Right cardiac atrium (tissue), 5 donors: ENCODE results near the gene MXRA8. TPM values are rescaled to one million over a fixed set of nuclear protein-coding genes. Genes with fewer than 3 reads are reported as not detected.
A peak's percentile ranks its signal among the peaks of the same experiment; 100 is the strongest.

Source experiments
- ATAC-seq, 2 donors: fragments of 200-7000 bp; cut with Tn5 transposase; one replicate each; pipeline versions ENCODE4 v1.8.0 to v1.9.1; 2020; ENCODE audit warnings: moderate library complexity in 2 of 2, mild to moderate bottlenecking in 1 of 2
- DNase-seq, 3 donors: peaks; one replicate each; pipeline ENCODE4 v3.0.0-alpha.2; 2020
- H3K27ac ChIP-seq: one replicate; pipeline ENCODE4 v1.5.1; 2013; ENCODE audit warnings: mild to moderate bottlenecking, low read length, control low read depth, moderate library complexity
- H3K27me3 ChIP-seq: one replicate; pipeline ENCODE4 v1.6.1; 2013; ENCODE audit not compliant: control insufficient read depth, insufficient read depth
- H3K4me1 ChIP-seq: one replicate; pipeline ENCODE4 v1.6.1; 2013; ENCODE audit warnings: low read length; ENCODE audit not compliant: control insufficient read depth, insufficient read depth
- H3K4me3 ChIP-seq: one replicate; pipeline ENCODE4 v1.5.1; 2013; ENCODE audit warnings: low read length, control low read depth
- H3K9me3 ChIP-seq: one replicate; pipeline ENCODE4 v1.6.1; 2013; ENCODE audit warnings: low read length; ENCODE audit not compliant: control insufficient read depth
- WGBS: extraction: QIAGEN DNeasy Blood & Tissue Kit; methylation state at CpG from one replicate; pipeline ENCODE4 v1.1.7; 2013; 5-methylcytosine and 5-hydroxymethylcytosine counted together
- intact Hi-C, 4 donors: fragments of 100-400 bp; cut with DNase I; formaldehyde crosslinking; loops; one replicate each; pipeline versions ENCODE4 v1.11.0 to v1.14.0; 2022 to 2023
- polyA plus RNA-seq: library from polyadenylated mRNA; stranded (reverse); fragments of 200-250 nt; gene quantifications from one replicate; pipeline ENCODE4 v1.2.3, GENCODE V29; 2013
- total RNA-seq, 4 donors: library from RNA; stranded (reverse); fragmentation: NEBNext Ultra II Directional; extraction: Animal tissue kit (Norgen Biotek cat#: 25700); gene quantifications; one replicate each; pipeline ENCODE4 v1.2.1, GENCODE V29; 2021
- donor health status: healthy with polysubstance abuse.
- donor health status: DM: no; HTN: yes; CAD: no.
- donor health status: DM: no; HTN: no; CAD: no.
- donor health status: DM: no; HTN: yes; CAD: no; lungs with severe emphysema.
- donor health status: DM: yes; HTN: yes; CAD: no.

The MXRA8 gene
- total and polyA plus RNA-seq, 5 donors = 21.9 to 39.5 (median 37.4) TPM

DNA sequence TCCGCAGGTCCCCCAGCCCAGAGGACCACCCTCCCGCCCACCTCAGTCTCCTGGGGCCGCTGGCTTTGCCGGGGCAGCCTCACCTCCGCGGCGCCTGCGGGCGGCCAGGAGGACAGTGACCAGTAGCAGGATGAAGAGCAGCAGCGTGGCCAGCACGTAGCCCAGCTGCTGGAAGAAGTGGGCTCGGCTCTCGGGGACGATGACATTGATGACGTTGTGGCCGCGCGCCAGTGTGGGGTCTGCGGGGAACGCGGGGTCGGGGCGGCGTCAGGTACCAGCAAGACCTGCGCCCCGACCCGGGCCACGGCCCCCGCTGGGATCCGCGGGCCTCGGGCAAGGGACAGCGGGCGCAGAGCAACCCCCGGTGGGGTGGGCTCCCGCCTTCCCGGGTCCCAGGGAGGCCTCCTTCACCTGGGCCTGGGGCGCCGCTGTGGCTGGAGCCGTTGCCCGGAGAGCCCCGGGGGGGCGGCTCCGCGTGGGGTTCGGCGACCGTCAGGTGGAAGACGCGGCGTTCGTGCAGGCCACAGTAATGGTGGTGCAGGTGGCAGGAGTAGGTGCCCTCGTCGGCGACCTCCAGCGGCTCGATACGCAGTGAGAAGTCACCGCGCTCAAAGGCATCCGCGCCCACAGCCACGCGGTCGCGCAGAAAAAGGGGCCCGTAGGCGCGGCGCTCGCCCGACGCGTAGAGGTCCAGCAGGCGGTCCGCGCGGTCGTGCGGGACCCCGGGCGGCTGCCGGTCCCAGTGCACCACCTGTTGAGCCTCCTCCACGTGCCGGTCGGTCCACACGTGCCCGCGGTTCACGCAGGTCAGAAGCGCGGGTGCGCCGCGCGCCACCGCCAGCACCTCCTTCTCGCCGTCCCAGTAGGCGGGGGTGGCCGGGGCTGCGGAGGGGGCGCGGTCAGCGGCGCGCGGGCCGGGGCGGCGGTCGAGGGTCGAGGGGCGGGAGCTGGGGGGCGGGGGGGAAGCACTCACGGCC is 3.8 kb downstream of the MXRA8 start:
- intact Hi-C loops = no loop called here
- DNase-seq (peak; percentile 22 to 68 (median 66)), ATAC-seq (no peak)
- peaks cover 2% of the 10 kb centered on the region for H3K4me1 ChIP-seq
- 39% methylated on average over 116 of the region's 116 CpGs for WGBS
- H3K27ac ChIP-seq = no peak overlapping the region
- no peaks in the 10 kb centered on the region for H3K27me3 ChIP-seq
- no peak overlapping the region for H3K4me3 ChIP-seq
- H3K9me3 ChIP-seq = no peaks in the 10 kb centered on the region

DNA sequence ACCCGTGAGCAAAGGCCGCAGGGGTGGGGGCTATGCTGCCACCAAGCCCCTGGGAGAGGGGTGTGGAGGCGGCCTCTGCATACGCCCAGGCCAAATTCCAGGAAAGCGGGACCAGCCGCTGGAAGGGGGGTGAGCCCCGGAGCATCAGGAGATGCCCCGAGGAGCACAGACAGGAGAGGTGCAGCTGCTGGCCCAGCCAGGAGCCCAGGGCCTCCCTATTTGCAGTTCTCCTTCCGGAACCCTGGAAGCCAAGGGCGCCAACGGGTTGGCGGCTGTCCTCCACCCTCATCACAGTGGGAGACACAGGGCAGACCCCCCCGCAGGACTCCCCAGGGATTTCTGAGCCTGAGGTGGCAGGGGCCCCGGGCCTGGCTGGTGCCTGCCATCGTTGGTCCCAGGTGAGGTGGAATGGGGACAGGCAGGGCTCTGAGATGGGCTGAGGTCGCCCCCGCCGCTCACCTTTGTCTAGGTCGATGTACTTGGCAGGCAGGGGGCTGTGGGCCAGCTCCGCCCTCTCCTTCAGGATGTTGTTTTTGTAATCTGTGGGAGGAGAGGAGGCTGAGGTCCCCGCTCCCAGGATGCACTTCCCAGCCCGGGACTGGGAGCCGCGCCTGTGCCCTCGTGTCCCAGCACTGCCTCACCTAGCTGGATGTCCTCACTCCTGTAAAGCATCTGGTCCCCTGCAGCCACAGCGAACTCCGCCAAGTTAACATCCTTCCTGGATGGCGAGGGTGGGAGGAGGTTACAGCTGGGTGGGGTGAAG is 4.8 kb downstream of the MXRA8 start:
- Histone ChIP-seq H3K4me1 (peaks cover 2% of the 10 kb centered on the region), H3K9me3 (no peaks in the 10 kb centered on the region), H3K27me3 (no peaks in the 10 kb centered on the region), H3K27ac (no peak overlapping the region), H3K4me3 (no peak overlapping the region)
- WGBS = 43% methylated on average over 28 of the region's 28 CpGs
- DNase-seq (peak; percentile 21 to 71 (median 62)), ATAC-seq (no peak)
- intact Hi-C loops = no loop called here

DNA sequence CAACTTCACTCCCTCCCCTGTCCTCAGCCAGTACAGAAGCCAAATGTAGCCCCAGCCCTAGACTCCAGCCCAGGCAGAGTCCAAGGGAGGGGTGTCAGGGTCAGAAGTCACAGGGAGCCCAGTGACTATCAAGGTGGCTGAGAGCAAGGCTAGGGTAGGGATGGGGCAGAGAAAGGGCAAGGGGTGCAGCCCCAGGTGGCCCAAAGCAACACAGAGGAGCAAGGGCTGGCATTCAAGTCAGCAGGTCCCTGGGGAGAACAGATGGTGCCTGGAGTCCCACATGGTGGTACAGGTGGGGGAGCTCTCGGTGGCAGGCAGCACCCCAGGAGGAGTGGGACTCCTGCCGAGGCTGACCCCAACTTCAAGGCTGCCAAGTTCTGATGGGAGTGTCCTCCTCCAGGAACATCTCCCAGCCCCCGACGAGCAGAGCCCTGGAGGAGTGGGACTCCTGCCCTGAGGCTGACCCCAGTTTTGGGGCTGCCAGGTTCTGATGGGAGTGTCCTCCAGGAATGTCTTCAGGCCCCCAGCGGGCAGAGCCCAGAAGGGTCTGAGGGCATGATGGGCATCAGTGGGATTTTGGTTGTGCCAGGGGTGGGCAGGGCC is 5.5 kb downstream of the MXRA8 start:
- Histone ChIP-seq H3K4me1 (peaks cover 2% of the 10 kb centered on the region), H3K27me3 (no peaks in the 10 kb centered on the region), H3K27ac (no peak overlapping the region), H3K4me3 (no peak overlapping the region), H3K9me3 (no peaks in the 10 kb centered on the region)
- ATAC-seq (no peak), DNase-seq (peak in 2 of 3 donors; percentile 53 to 58)
- 25% methylated on average over 5 of the region's 5 CpGs for WGBS
- intact Hi-C loops = no loop called here

DNA sequence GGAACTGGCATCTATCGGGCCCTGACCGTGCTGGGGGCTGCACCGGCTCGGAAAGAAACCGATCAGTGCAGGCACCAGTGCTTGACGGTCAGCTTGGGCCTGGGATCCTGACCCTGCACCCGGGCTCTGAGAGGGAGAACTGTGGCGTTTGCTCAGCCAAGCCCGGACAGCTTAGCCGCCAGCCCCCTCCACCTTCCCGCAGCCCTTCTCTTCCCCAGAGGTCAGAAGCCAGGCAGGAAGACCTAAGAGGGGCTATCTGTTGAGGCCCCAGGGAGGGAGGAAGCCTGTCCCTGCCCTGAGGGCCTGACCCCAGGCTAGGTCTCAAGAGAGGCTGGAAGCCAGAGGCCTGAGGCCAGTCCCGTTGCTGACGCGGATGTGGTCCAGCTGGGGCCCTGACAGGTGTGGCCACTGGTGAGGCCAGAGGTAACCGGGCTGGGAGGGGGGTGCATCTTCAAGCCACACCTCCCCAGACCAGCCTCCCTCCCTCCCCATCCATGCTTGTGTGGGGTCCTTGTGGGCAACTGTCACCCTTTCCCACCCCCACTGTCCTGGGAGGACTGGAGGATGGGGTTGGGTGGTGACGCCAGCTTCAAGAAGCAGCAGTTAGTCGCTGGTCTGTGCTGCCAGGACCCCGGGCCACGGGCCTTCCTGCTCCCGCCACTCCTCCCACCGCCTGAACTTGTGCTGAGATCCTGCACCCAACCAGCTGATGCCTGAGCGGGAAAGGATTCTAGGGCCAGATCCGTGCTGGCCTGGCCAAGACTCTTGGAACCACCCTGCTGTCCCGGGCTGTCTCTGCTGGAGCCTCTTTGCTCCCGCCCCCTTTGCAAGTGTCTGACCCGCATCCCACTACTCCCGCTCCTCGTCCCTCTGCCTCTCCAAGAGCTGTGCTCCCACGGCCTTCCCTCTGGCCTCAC is 6.6 kb downstream of the MXRA8 start:
- Histone ChIP-seq H3K9me3 (no peaks in the 10 kb centered on the region), H3K27ac (no peak overlapping the region), H3K4me3 (no peak overlapping the region), H3K27me3 (no peaks in the 10 kb centered on the region), H3K4me1 (peaks cover 2% of the 10 kb centered on the region)
- DNase-seq (peak; percentile 71 to 87 (median 87)), ATAC-seq (peak; percentile 17 to 55)
- 38% methylated on average over 29 of the region's 29 CpGs for WGBS
- intact Hi-C loops = no loop called here

DNA sequence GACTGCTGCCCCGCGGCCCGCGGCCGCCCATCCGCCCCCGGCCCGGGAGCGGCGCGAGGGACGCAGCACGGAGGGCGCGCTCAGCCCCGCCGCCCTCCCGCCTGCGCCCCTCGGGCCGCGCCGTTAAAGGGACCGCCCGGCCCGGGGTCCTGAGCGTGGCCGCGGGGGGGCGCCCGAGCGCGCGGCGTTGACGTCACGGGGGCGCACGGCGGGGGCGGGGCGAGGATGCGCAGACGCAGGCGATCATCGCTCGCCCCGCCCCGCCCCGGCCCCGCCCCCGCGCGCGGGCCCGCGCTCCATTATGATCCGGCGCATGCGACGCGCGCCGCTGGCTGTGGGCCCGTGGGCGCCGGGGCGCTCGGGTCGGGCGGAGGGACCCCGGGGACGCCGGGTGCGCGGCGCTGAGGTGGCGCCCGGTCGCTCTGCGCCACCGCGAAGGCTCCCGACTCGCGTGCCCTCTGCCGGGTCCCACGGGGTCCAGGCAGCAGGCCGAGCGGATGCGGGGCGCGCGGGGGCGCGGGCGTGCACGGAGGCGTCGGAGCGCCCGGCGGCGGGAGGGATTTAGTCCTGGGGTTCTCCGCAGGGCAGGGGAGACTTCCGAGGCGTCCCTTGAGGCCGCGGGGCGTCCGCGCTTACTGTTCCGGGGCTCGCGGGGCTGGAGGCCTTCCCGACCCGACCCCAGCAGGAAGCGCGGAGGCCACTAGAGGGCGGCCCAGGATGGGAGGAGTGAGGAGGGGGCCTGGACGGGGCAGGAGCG is 8.9 kb downstream of the MXRA8 start, which contains the start of gene DVL1:
TSS of gene DVL1 (minus strand) at position 163 of the 757 bp plus-strand sequence. CDS start 353 bp downstream, outside the sequence.
- intact Hi-C loops = no loop called here

DNA sequence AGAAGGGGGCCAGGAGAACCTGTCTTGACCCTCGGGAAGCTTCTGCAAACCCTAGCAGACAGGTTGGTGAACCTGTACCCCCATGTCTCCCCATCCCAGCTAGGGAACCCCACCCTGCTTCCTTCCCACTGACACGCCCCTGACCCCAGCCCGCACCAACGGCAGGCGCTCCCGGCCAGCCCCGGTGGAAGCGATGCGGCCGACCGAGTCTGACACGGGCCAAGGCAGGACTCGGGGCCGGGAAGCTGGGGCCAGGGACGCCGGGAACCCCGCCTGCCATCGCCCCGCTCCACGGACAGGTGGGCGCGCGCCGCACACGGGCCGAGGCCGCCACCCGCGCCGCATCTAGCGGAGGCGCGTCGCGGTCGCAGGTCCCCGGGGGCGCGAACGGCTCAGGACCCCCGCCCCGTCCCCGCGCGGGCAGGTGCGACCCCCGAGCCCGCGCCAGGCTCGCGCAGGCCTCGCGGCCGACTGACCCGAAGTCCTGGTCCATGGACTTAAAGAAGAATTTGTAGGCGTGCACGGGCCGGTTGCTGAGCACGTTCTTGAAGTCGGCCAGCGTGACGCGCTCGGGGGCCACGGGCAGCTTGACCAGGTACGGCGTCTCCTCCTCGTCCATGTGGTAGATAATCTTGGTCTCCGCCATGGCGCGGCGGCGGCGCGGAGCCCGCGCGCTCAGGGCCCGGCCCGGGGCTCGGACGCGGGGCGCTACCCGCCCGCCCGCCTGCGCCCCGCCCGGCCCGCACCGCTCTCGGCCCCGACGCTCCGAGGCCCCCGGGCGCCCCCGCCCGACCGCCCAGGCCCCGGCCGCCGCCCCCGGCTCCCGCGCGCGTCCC is 9.7 kb downstream of the MXRA8 start:
- peak overlapping the region; percentile 88 for H3K4me3 ChIP-seq
- under 1% methylated on average over 109 of the region's 109 CpGs for WGBS
- DNase-seq (peak in 2 of 3 donors; percentile 75 to 77), ATAC-seq (peak in 1 of 2 donors; percentile 5)
- no peaks in the 10 kb centered on the region for H3K27me3 ChIP-seq
- peak overlapping the region; percentile 9 for H3K27ac ChIP-seq
- intact Hi-C loops = no loop called here
- H3K9me3 ChIP-seq = no peaks in the 10 kb centered on the region
- no peaks in the 10 kb centered on the region for H3K4me1 ChIP-seq

More for the DNA sequence above, 8.9 kb downstream of the MXRA8 start, which contains the start of gene DVL1:
- WGBS = 1% methylated on average over 122 of the region's 122 CpGs
- DNase-seq (peak; percentile 75 to 91 (median 88)), ATAC-seq (peak; percentile 18 to 21)
- Histone ChIP-seq H3K4me1 (no peaks in the 10 kb centered on the region), H3K27me3 (no peaks in the 10 kb centered on the region), H3K27ac (peak within 1 kb of the TSS; percentile 51), H3K4me3 (peak within 1 kb of the TSS; percentile 88), H3K9me3 (no peaks in the 10 kb centered on the region)

DNA sequence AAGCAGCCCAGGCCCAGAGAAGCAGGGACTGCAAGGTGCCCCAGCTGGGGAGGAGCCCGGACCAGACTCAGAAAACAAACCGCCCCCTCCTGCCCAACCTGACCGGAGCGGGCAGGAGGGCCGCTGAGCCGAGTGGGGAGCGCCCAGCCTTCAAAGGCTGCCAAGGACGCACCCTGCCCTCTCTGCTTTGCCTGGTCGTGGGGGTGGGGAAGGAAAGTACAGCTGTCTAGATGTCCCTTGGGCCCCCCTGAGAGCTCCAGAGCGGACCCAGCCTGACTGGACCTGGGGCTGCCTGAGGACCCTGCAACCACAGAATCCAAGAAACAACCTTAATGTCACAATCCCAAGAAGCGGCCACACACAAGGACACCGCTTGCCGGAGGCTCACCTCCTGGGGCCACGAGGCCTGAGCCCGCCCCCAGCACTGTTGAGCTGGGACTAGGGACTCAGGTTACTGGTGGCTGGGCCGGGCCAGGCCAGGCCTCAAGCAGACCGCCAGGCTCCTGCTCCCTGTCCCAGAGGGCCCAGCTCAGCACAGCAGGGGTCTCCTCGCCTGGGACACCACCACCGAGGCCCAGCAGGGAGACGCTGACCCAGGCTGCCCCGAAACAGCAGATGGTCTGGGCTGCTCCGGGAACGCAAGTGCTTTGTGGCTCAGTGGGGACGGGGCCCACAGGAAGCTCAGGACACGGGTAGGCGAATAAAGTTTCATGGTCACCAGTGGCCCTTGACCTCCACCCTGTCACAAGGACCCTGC is 10.5 kb downstream of the MXRA8 start:
- intact Hi-C loops = no loop called here
- Histone ChIP-seq H3K4me3 (peak overlapping the region; percentile 88), H3K27ac (peak overlapping the region; percentile 6), H3K27me3 (no peaks in the 10 kb centered on the region), H3K9me3 (no peaks in the 10 kb centered on the region), H3K4me1 (no peaks in the 10 kb centered on the region)
- peak in 2 of 3 donors; percentile 65 to 71 for DNase-seq
- 34% methylated on average over 26 of the region's 26 CpGs for WGBS
- ATAC-seq = peak; percentile 3 to 8

DNA sequence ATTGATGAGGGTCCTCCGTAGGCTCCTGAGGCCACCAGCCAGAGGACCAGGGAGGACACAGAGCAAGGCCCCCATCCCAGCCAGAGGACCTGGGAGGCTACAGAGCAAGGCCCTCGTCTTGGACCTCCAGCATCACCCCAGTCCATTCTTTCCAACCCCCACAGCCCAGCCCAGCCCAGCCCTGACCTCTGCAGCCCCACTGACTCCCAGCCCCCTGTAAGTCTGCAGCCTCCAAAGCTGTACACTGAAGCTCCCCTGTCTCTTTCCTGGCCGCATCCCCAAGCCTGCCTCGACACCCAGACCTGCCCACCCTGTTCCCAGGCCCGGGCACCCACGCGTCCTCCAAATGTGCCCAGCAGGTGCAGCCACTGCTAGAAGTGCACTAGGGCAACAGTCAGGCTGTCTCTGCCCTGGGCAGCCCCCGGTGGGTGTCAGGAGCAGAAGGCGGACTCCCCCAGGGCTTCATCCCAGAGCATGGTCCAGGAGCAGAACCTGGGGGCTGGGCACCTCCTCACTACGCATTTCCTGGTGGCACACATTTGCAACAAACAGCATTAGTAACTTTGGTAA is 11.2 kb downstream of the MXRA8 start:
- Histone ChIP-seq H3K9me3 (no peaks in the 10 kb centered on the region), H3K27ac (no peak overlapping the region), H3K4me1 (no peaks in the 10 kb centered on the region), H3K27me3 (no peaks in the 10 kb centered on the region), H3K4me3 (no peak overlapping the region)
- intact Hi-C loops = no loop called here
- DNase-seq (peak in 2 of 3 donors; percentile 49 to 66), ATAC-seq (no peak)
- 90% methylated on average over 10 of the region's 10 CpGs for WGBS
